OCI-LY1 (cell line): Measurements from ENCODE around the gene XRCC6.

ENCODE experiments used
- EZH2 ChIP-seq: fragments of 200-600 bp; sonication (generic), shearing (Covaris generic); IDR thresholded peaks from 2 replicates; pipeline ENCODE4 v1.8.0; 2017; ENCODE audit warnings: borderline replicate concordance, mixed run types, mild to moderate bottlenecking, antibody characterized with exemption, low read length, moderate library complexity, mixed read lengths
- TF ChIP-seq, protein P1 (sequence below): fragments of 200-600 bp; sonication (generic), shearing (Covaris generic); IDR thresholded peaks from 2 replicates; pipeline ENCODE4 v1.5.1; 2017; ENCODE audit warnings: mild to moderate bottlenecking, antibody characterized with exemption, low read length, moderate library complexity, mixed read lengths

DNA sequence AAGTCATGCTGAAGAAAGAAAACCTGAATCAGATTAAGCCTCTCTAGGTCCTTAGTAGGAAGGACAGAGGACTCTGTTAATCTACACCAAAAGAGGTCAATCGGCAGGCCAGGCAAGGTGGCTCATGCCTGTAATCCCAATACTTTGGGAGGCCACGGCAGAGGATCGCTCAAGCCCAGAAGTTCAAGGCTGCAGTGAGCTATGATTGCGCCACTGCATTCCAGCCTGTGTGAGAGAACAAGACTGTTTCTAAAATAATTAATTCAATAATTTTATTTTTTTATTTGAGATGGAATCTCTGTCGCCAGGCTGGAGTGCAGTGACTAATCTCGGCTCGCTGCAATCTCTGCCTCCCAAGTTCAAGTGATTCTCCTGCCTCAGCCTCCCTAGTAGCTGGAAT, 4.5 kb downstream of the XRCC6 start:
- TF ChIP-seq, protein P1, sequence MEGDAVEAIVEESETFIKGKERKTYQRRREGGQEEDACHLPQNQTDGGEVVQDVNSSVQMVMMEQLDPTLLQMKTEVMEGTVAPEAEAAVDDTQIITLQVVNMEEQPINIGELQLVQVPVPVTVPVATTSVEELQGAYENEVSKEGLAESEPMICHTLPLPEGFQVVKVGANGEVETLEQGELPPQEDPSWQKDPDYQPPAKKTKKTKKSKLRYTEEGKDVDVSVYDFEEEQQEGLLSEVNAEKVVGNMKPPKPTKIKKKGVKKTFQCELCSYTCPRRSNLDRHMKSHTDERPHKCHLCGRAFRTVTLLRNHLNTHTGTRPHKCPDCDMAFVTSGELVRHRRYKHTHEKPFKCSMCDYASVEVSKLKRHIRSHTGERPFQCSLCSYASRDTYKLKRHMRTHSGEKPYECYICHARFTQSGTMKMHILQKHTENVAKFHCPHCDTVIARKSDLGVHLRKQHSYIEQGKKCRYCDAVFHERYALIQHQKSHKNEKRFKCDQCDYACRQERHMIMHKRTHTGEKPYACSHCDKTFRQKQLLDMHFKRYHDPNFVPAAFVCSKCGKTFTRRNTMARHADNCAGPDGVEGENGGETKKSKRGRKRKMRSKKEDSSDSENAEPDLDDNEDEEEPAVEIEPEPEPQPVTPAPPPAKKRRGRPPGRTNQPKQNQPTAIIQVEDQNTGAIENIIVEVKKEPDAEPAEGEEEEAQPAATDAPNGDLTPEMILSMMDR = no peak
- TF ChIP-seq EZH2 = no peak
